ENCODE data around the gene ADAM17. TPM values are rescaled to one million over a fixed set of nuclear protein-coding genes. Genes with fewer than 3 reads are reported as not detected.
"Not testable (repeated sequence)": the region's sequence is repeated elsewhere in the genome, so short reads cannot be mapped to it uniquely, and the experiment has no call there.

Gene ADAM17
- total RNA-seq, 4 donors from 2014 or later = 26.9 to 39.4 (median 31.3) TPM

- DNase-seq = no peak
- intact Hi-C loops (cut with DNase I) = no loop called here
- no peak overlapping the region for H3K27ac ChIP-seq
- H3K27me3 ChIP-seq = no peaks in the 10 kb centered on the region
- H3K9me3 ChIP-seq = no peaks in the 10 kb centered on the region
- H3K36me3 ChIP-seq = peaks cover 0 to 4% of the 10 kb centered on the region in 2 donors
- TF ChIP-seq, protein P1, sequence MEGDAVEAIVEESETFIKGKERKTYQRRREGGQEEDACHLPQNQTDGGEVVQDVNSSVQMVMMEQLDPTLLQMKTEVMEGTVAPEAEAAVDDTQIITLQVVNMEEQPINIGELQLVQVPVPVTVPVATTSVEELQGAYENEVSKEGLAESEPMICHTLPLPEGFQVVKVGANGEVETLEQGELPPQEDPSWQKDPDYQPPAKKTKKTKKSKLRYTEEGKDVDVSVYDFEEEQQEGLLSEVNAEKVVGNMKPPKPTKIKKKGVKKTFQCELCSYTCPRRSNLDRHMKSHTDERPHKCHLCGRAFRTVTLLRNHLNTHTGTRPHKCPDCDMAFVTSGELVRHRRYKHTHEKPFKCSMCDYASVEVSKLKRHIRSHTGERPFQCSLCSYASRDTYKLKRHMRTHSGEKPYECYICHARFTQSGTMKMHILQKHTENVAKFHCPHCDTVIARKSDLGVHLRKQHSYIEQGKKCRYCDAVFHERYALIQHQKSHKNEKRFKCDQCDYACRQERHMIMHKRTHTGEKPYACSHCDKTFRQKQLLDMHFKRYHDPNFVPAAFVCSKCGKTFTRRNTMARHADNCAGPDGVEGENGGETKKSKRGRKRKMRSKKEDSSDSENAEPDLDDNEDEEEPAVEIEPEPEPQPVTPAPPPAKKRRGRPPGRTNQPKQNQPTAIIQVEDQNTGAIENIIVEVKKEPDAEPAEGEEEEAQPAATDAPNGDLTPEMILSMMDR (IDR thresholded peaks at IDR 0.05) = no peak
- no peak for TF ChIP-seq POLR2A (IDR thresholded peaks at IDR 0.05)
- WGBS, 2 donors = 91 to 92% methylated on average over 10 of the region's 10 CpGs
- H3K4me1 ChIP-seq = peaks cover 28 to 30% of the 10 kb centered on the region in 2 donors
- H3K4me3 ChIP-seq (replicated peaks in 1 of 3) = no peak overlapping the region
Measured at GRCh38 chr2:9596621-9597311, 41.1 kb upstream of the ADAM17 start.

- no peak overlapping the region for H3K27ac ChIP-seq
- H3K4me1 ChIP-seq = peaks cover 28 to 30% of the 10 kb centered on the region in 2 donors
Measured at GRCh38 chr2:9595746-9596145, 40.1 kb upstream of the ADAM17 start.

DNA sequence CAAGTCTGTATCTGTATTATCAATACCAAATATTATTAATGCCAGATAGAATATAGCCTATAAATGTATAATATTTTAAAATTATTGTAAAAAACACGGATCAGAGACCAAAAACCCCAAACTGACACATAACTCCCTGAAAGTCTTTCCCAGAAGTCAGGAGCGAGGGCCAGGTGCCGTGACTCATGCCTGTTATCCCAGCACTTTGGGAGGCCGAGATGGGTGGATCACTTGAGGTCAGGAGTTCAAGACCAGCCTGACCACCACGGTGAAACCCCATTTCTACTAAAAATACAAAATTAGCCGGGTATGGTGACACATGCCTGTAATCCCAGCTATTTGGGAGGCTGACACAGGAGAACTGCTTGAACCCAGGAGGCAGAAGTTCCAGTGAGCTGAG is 39.6 kb upstream of the ADAM17 start:
- intact Hi-C loops (cut with DNase I); H3K36me3 ChIP-seq; H3K4me3 ChIP-seq (replicated peaks in 1 of 3); DNase-seq; H3K27me3 ChIP-seq; H3K9me3 ChIP-seq: not testable (repeated sequence)
- H3K27ac ChIP-seq = peak overlapping the region in 2 of 3 donors; percentile 60 to 74
- 83 to 89% methylated on average over 6 of the region's 6 CpGs for WGBS, 2 donors
- peaks cover 28 to 30% of the 10 kb centered on the region in 2 donors for H3K4me1 ChIP-seq

More at GRCh38 chr2:9595746-9596145, 40.1 kb upstream of the ADAM17 start:
- 59 to 72% methylated on average over 2 of the region's 2 CpGs for WGBS, 2 donors
- TF ChIP-seq, protein P1 (IDR thresholded peaks at IDR 0.05) = no peak
- no peak for TF ChIP-seq POLR2A (IDR thresholded peaks at IDR 0.05)
- intact Hi-C loops (cut with DNase I) = no loop called here
- DNase-seq = no peak
- H3K27me3 ChIP-seq = no peaks in the 10 kb centered on the region
- peaks cover 0 to 4% of the 10 kb centered on the region in 2 donors for H3K36me3 ChIP-seq
- no peak overlapping the region for H3K4me3 ChIP-seq (replicated peaks in 1 of 3)
- no peaks in the 10 kb centered on the region for H3K9me3 ChIP-seq

- Histone ChIP-seq H3K9me3 (no peaks in the 10 kb centered on the region), H3K27me3 (no peaks in the 10 kb centered on the region), H3K4me1 (peaks cover 28 to 30% of the 10 kb centered on the region in 2 donors), H3K36me3 (no peaks in the 10 kb centered on the region), H3K4me3 (replicated peaks in 1 of 3) (no peak overlapping the region), H3K27ac (peak overlapping the region; percentile 0 to 74 (median 60))
- peak; percentile 55 to 56 for DNase-seq
- intact Hi-C loops (cut with DNase I) = no loop called here
- TF ChIP-seq POLR2A (IDR thresholded peaks at IDR 0.05) = no peak
- TF ChIP-seq, protein P1 (IDR thresholded peaks at IDR 0.05) = no peak
- 53 to 73% methylated on average over 2 of the region's 2 CpGs for WGBS, 2 donors
Measured at GRCh38 chr2:9594366-9595054, 38.9 kb upstream of the ADAM17 start.

GRCh38 chr2:9593925-9594324 is 38.3 kb upstream of the ADAM17 start:
- peak overlapping the region; percentile 0 to 63 (median 60) for H3K27ac ChIP-seq
- TF ChIP-seq, protein P1 (IDR thresholded peaks at IDR 0.05) = no peak
- TF ChIP-seq POLR2A (IDR thresholded peaks at IDR 0.05) = no peak
- 81 to 88% methylated on average over 4 of the region's 4 CpGs for WGBS, 2 donors
- no peaks in the 10 kb centered on the region for H3K9me3 ChIP-seq
- intact Hi-C loops (cut with DNase I) = no loop called here
- H3K4me3 ChIP-seq (replicated peaks in 1 of 3) = no peak overlapping the region
- peaks cover 28 to 30% of the 10 kb centered on the region in 2 donors for H3K4me1 ChIP-seq
- peak in 1 of 2 donors; percentile 22 for DNase-seq
- H3K36me3 ChIP-seq = peaks cover 0 to under 1% of the 10 kb centered on the region in 2 donors
- H3K27me3 ChIP-seq = no peaks in the 10 kb centered on the region
